B cell (primary cell): ENCODE measurements around the gene RDH5. TPM values are rescaled to one million over a fixed set of nuclear protein-coding genes. Genes with fewer than 3 reads are reported as not detected.

Source experiments
- ATAC-seq: fragments of 200-7000 bp; cut with Tn5 transposase; one replicate; pipeline ENCODE4 v1.10.0; 2021; ENCODE audit warnings: low read depth, mild to moderate bottlenecking, moderate number of reproducible peaks, moderate library complexity
- CTCF ChIA-PET: fragments of 350-600 bp; sonication (Branson Sonifier 250); formaldehyde crosslinking; loops from one replicate; lab custom pipeline; 2021; ENCODE audit warnings: antibody characterized with exemption, inconsistent platforms; lab: Charles Lee
- POLR2A ChIA-PET: fragments of 350-600 bp; sonication (Branson Sonifier 250); formaldehyde crosslinking; loops from one replicate; lab custom pipeline; 2021; ENCODE audit warnings: antibody characterized with exemption; lab: Charles Lee
- DNase-seq: peaks from one replicate; pipeline ENCODE4 v3.0.0; 2013
- H2AFZ ChIP-seq: 2 replicates; pipeline ENCODE4 v1.6.1; 2012; ENCODE audit warnings: mild to moderate bottlenecking, low read depth, low read length; ENCODE audit not compliant: insufficient read depth, poor library complexity, severe bottlenecking
- H3K27ac ChIP-seq, 2 donors: 1 replicate in 1 of 2; 2 replicates in 1 of 2; pipeline ENCODE4 v1.5.1; 2012 to 2013; ENCODE audit warnings: low read length in 2 of 2, mild to moderate bottlenecking in 2 of 2, moderate library complexity in 1 of 2
- H3K27me3 ChIP-seq, 4 experiments: fragments of 200-600 bp in 1 of 4; sonication (generic) in 1 of 4; replicated peaks in 1 of 4; 1 replicate in 2 of 4; 2 replicates in 2 of 4; pipeline versions ENCODE4 v1.6.1 to v1.7.0; 2013 to 2016; ENCODE audit warnings: low read length in 3 of 4, mild to moderate bottlenecking in 2 of 4, mixed read lengths in 1 of 4, moderate library complexity in 1 of 4; ENCODE audit not compliant: insufficient read depth in 4 of 4, control insufficient read depth in 3 of 4; ENCODE audit errors: control extremely low read depth in 1 of 4
- H3K36me3 ChIP-seq, 2 experiments: replicated peaks in 1 of 2; 1 replicate in 1 of 2; 2 replicates in 1 of 2; pipeline versions ENCODE4 v1.6.1 to v1.7.1; 2013; ENCODE audit warnings: low read length in 1 of 2; ENCODE audit not compliant: insufficient read depth in 2 of 2, control insufficient read depth in 1 of 2; ENCODE audit errors: control extremely low read depth in 1 of 2, extremely low read depth in 1 of 2
- H3K4me1 ChIP-seq, 2 donors: fragments of 200-600 bp in 1 of 2; sonication (generic) in 1 of 2; 1 replicate in 1 of 2; 2 replicates in 1 of 2; pipeline versions ENCODE4 v1.5.1 to v1.6.1; 2013 to 2017; ENCODE audit warnings: low read length in 2 of 2; ENCODE audit not compliant: control insufficient read depth in 2 of 2, insufficient read depth in 2 of 2
- H3K4me2 ChIP-seq: replicated peaks from 2 replicates; pipeline ENCODE3; 2012; ENCODE audit warnings: mild to moderate bottlenecking, low read depth, low read length; ENCODE audit not compliant: poor library complexity, severe bottlenecking
- H3K4me3 ChIP-seq, 5 experiments: fragments of 200-600 bp in 1 of 5; sonication (generic) in 1 of 5; 1 replicate in 3 of 5; 2 replicates in 2 of 5; pipeline versions ENCODE4 v1.5.1 to v1.7.0; 2011 to 2016; ENCODE audit warnings: low read length in 4 of 5, mild to moderate bottlenecking in 4 of 5, low read depth in 2 of 5, control low read depth in 1 of 5, moderate library complexity in 1 of 5; ENCODE audit not compliant: insufficient read depth in 1 of 5; ENCODE audit errors: control extremely low read depth in 1 of 5, extremely low read depth in 1 of 5
- H3K79me2 ChIP-seq: fragments of 200-600 bp; sonication (generic); one replicate; pipeline ENCODE4 v1.6.0; 2016; ENCODE audit warnings: low read length; ENCODE audit not compliant: control insufficient read depth, insufficient read depth
- H3K9ac ChIP-seq: fragments of 200-600 bp; sonication (generic); 2 replicates; pipeline ENCODE4 v1.6.1; 2017; ENCODE audit warnings: mild to moderate bottlenecking, low read length, moderate library complexity
- H3K9me3 ChIP-seq, 3 donors: one replicate each; pipeline versions ENCODE4 v1.6.1 to v1.7.1; 2013; ENCODE audit warnings: low read length in 2 of 3; ENCODE audit not compliant: control insufficient read depth in 2 of 3, insufficient read depth in 1 of 3; ENCODE audit errors: control extremely low read depth in 1 of 3
- H4K20me1 ChIP-seq: 2 replicates; pipeline ENCODE4 v1.6.0; 2012; ENCODE audit warnings: mild to moderate bottlenecking, low read length; ENCODE audit not compliant: insufficient read depth, control insufficient read depth, poor library complexity, severe bottlenecking
- H3K27ac Mint-ChIP-seq: one replicate; pipeline ENCODE4 v1.8.0; 2021; ENCODE audit warnings: mixed read lengths
- H3K27me3 Mint-ChIP-seq: one replicate; pipeline ENCODE4 v1.8.0; 2021; ENCODE audit warnings: mixed read lengths
- H3K4me1 Mint-ChIP-seq: one replicate; pipeline ENCODE4 v1.8.0; 2021; ENCODE audit warnings: mixed read lengths
- H3K4me3 Mint-ChIP-seq: one replicate; pipeline ENCODE4 v1.8.0; 2021; ENCODE audit warnings: mixed read lengths
- H3K9me3 Mint-ChIP-seq: one replicate; pipeline ENCODE4 v1.8.0; 2022; ENCODE audit warnings: mixed read lengths; ENCODE audit not compliant: insufficient read depth
- EZH2 ChIP-seq: IDR thresholded peaks from 2 replicates; pipeline ENCODE4 v1.6.1; 2012; ENCODE audit warnings: borderline replicate concordance, low read depth, mild to moderate bottlenecking, moderate library complexity, low read length; ENCODE audit not compliant: insufficient read depth, poor library complexity, severe bottlenecking
- WGBS: methylation state at CpG from one replicate; pipeline ENCODE4 v1.1.5; 2013; ENCODE audit warnings: missing lambda C conversion rate; ENCODE audit not compliant: insufficient coverage; 5-methylcytosine and 5-hydroxymethylcytosine counted together
- intact Hi-C: fragments of 100-400 bp; cut with micrococcal nuclease; formaldehyde crosslinking; loops from one replicate; pipeline ENCODE4 v1.10.0; 2022
- polyA plus RNA-seq: library from polyadenylated mRNA; depleted of rRNA; stranded (reverse); fragments of >200 nt; gene quantifications from 2 replicates; pipeline ENCODE4 v1.2.3, GENCODE V29; 2012
- total RNA-seq, 2 donors: library from RNA; stranded (reverse); fragments of 120-200 nt in 1 of 2; gene quantifications; 1 replicate in 1 of 2; 2 replicates in 1 of 2; pipeline versions ENCODE4 v1.2.3 to v1.2.4, GENCODE V29; 2013 to 2022
- TF ChIP-seq, protein P1 (sequence below): fragments of 200-600 bp; IDR thresholded peaks from one replicate; pipeline ENCODE4 v1.8.0; 2022; ENCODE audit warnings: antibody characterized with exemption, mild to moderate bottlenecking

Gene RDH5
- total and polyA plus RNA-seq, 2 donors (not counting 1 experiment from before 2014, with no cell fraction given), result 32.6 to 37.8 TPM

GRCh38 chr12:55706568-55707218, 13.5 kb upstream of the RDH5 start:
- no peaks in the 10 kb centered on the region for H3K36me3 ChIP-seq
- peak overlapping the region; percentile 96 for H3K4me2 ChIP-seq
- Mint-ChIP-seq H3K27ac (no peak overlapping the region), H3K27me3 (peaks cover 18% of the 10 kb centered on the region), H3K4me1 (peaks cover 28% of the 10 kb centered on the region), H3K4me3 (peak overlapping the region; percentile 90), H3K9me3 (no peaks in the 10 kb centered on the region)
- H4K20me1 ChIP-seq, result no peaks in the 10 kb centered on the region
- CTCF ChIA-PET, result interaction anchor here (1.0 to 2.8 kb wide), 9 partner anchors 9 to 50 kb away, joined by 3 to 15 read pairs (median 4); partner anchors contain the start of gene BLOC1S1
- intact Hi-C loops, result loop anchor here (5.0 kb wide), 1 partner anchor 34 kb away; no protein-coding TSS in a partner anchor
- peak overlapping the region; percentile 69 for H3K9ac ChIP-seq
- no peak for ATAC-seq
- DNase-seq, result no peak
- H3K4me3 ChIP-seq, result no peak overlapping the region
- POLR2A ChIA-PET, result interaction anchor here (0.6 to 1.2 kb wide), 2 partner anchors 9 to 16 kb away, joined by 4 to 5 read pairs; partner anchors contain the start of gene BLOC1S1
- H2AFZ ChIP-seq, result peak overlapping the region; percentile 70
- WGBS, result 92% methylated on average over 2 of the region's 2 CpGs
- H3K4me1 ChIP-seq, result peaks cover 19 to 21% of the 10 kb centered on the region in 2 donors
- H3K9me3 ChIP-seq, result no peaks in the 10 kb centered on the region
- peaks cover 0 to 20% (median 8%) of the 10 kb centered on the region in 4 experiments for H3K27me3 ChIP-seq
- TF ChIP-seq, protein P1, sequence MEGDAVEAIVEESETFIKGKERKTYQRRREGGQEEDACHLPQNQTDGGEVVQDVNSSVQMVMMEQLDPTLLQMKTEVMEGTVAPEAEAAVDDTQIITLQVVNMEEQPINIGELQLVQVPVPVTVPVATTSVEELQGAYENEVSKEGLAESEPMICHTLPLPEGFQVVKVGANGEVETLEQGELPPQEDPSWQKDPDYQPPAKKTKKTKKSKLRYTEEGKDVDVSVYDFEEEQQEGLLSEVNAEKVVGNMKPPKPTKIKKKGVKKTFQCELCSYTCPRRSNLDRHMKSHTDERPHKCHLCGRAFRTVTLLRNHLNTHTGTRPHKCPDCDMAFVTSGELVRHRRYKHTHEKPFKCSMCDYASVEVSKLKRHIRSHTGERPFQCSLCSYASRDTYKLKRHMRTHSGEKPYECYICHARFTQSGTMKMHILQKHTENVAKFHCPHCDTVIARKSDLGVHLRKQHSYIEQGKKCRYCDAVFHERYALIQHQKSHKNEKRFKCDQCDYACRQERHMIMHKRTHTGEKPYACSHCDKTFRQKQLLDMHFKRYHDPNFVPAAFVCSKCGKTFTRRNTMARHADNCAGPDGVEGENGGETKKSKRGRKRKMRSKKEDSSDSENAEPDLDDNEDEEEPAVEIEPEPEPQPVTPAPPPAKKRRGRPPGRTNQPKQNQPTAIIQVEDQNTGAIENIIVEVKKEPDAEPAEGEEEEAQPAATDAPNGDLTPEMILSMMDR, result no peak
- no peak for TF ChIP-seq EZH2
- no peaks in the 10 kb centered on the region for H3K79me2 ChIP-seq
- no peak overlapping the region for H3K27ac ChIP-seq

DNA sequence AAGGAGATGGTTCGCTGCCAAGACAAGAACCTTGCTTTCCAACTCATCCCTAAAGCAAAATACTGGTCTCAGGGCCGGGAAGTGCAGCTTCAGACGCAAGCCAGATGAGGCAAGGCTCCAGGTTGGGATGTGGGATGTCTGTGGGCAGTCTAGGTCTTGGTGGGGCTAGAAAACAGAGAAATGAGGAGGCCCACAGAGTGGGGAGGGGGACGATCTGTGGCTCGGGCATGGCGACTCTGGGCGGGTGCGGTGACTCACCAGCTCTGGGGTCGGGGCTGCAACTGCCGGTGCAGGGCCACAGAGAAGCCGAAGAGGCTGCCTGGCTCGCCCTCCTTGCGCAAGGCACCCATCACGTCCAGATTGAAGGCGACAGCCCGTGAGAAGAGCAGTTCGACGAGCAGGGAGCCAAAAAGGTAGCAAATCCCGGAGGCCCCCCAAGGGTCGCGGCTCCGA, 12.9 kb upstream of the RDH5 start:
- WGBS, result 13% methylated on average over 21 of the region's 22 CpGs
- Histone ChIP-seq H4K20me1 (no peaks in the 10 kb centered on the region), H2AFZ (peak overlapping the region; percentile 70), H3K4me3 (peak overlapping the region in 4 of 5 experiments; percentile 41 to 81 (median 61)), H3K9me3 (no peaks in the 10 kb centered on the region), H3K27me3 (peaks cover 0 to 20% (median 8%) of the 10 kb centered on the region in 4 experiments), H3K4me1 (peaks cover 19 to 21% of the 10 kb centered on the region in 2 donors), H3K4me2 (peak overlapping the region; percentile 96), H3K27ac (no peak overlapping the region), H3K36me3 (no peaks in the 10 kb centered on the region), H3K9ac (peak overlapping the region; percentile 69), H3K79me2 (no peaks in the 10 kb centered on the region)
- ChIA-PET POLR2A (interaction anchor here (1.2 kb wide), 1 partner anchor 9 kb away, joined by 5 read pairs; the partner anchor contains the start of gene BLOC1S1), CTCF (interaction anchor here (1.0 to 2.8 kb wide), 5 partner anchors 22 to 51 kb away, joined by 3 to 15 read pairs (median 3); no protein-coding TSS in a partner anchor)
- peaks cover 28% of the 10 kb centered on the region for H3K4me1 Mint-ChIP-seq
- DNase-seq (no peak), ATAC-seq (no peak)
- intact Hi-C loops, result loop anchor here (5.0 kb wide), 1 partner anchor 35 kb away; no protein-coding TSS in a partner anchor
- H3K27me3 Mint-ChIP-seq, result peaks cover 18% of the 10 kb centered on the region
- peak overlapping the region; percentile 20 for H3K27ac Mint-ChIP-seq
- no peaks in the 10 kb centered on the region for H3K9me3 Mint-ChIP-seq
- TF ChIP-seq, protein P1, result no peak
- TF ChIP-seq EZH2, result no peak
- H3K4me3 Mint-ChIP-seq, result peak overlapping the region; percentile 90
